DOHH2 (cell line): ENCODE measurements around the gene LACRT.

ENCODE experiments used
- CTCF ChIP-seq: fragments of 200-600 bp; sonication (generic); IDR thresholded peaks from one replicate; pipeline ENCODE4 v1.5.1; 2014; ENCODE audit warnings: antibody characterized with exemption, mild to moderate bottlenecking, low read depth, low read length; ENCODE audit not compliant: poor library complexity, severe bottlenecking
- EZH2phosphoT487 ChIP-seq: fragments of 200-600 bp; sonication (generic); IDR thresholded peaks from 2 replicates; pipeline ENCODE4 v1.6.1; 2017; ENCODE audit warnings: borderline replicate concordance, mild to moderate bottlenecking, antibody characterized with exemption, low read length, moderate library complexity, mixed read lengths

- TF ChIP-seq CTCF: no peak
- TF ChIP-seq EZH2phosphoT487: no peak
Measured at GRCh38 chr12:54683398-54683797, 48.7 kb upstream of the LACRT start.
